Fibroblast of lung (primary cell): ENCODE data around the gene RAN.

Experiments
- EZH2 ChIP-seq: IDR thresholded peaks from 2 replicates; pipeline ENCODE4 v1.5.1; 2012; ENCODE audit warnings: low read length, control low read depth, mild to moderate bottlenecking; ENCODE audit errors: missing control alignments
- TF ChIP-seq, protein P1 (sequence below), 2 donors: IDR thresholded peaks in 1 of 2; conservative IDR thresholded peaks in 1 of 2; 1 replicate in 1 of 2; 2 replicates in 1 of 2; pipeline ENCODE4 v1.5.1; 2011 to 2012; ENCODE audit warnings: low read length in 2 of 2, control low read depth in 1 of 2, inconsistent platforms in 1 of 2, low read depth in 1 of 2, mild to moderate bottlenecking in 1 of 2

DNA sequence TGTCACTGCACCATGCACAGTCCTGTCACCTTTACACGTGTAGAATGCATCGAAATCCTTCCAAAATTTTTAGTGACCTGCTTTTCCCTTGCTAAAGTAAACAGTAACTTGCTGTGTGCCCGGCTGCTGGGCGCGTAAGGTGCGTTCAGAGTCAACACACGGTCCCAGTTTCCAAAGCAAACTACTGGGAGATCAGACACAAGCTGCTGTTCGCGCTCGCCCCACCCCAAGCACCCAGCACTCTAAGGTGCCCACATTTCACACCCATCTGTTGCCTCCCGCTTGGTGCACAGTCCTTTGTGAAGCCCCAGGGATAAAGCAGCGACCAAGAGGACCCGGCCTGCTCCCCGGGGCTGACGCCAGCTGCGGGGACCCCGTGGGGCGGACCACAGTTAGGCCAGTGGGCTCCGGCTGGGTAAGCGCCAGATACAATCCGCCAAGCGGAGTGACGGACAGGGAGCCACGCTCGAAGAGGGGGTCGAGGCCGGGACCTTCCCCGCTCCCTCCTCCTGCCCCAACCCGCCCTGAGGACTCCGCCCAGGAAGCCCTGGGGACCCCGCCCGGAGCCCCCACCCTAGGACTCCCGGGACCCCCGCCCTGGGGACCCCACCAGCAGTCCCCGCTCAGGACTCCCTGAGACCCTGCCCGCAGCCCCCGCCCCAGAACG lies 33.4 kb upstream of the RAN start:
- TF ChIP-seq EZH2: no peak
- TF ChIP-seq, protein P1, sequence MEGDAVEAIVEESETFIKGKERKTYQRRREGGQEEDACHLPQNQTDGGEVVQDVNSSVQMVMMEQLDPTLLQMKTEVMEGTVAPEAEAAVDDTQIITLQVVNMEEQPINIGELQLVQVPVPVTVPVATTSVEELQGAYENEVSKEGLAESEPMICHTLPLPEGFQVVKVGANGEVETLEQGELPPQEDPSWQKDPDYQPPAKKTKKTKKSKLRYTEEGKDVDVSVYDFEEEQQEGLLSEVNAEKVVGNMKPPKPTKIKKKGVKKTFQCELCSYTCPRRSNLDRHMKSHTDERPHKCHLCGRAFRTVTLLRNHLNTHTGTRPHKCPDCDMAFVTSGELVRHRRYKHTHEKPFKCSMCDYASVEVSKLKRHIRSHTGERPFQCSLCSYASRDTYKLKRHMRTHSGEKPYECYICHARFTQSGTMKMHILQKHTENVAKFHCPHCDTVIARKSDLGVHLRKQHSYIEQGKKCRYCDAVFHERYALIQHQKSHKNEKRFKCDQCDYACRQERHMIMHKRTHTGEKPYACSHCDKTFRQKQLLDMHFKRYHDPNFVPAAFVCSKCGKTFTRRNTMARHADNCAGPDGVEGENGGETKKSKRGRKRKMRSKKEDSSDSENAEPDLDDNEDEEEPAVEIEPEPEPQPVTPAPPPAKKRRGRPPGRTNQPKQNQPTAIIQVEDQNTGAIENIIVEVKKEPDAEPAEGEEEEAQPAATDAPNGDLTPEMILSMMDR (conservative IDR thresholded peaks at IDR 0.05 in 1 of 2, IDR thresholded peaks at IDR 0.05 in 1 of 2; ENCODE audit: low read depth in 1 of 2, low read length in 2 of 2): no peak
